ENCODE measurements around the gene NPY4R. TPM values are rescaled to one million over a fixed set of nuclear protein-coding genes. Genes with fewer than 3 reads are reported as not detected.
"Not testable (repeated sequence)": the region's sequence is repeated elsewhere in the genome, so short reads cannot be mapped to it uniquely, and the experiment has no call there.

The NPY4R gene
- total RNA-seq, 3 donors from 2014 or later (not counting 1 experiment from before 2014, with no cell fraction given), result not detected

- H3K4me1 ChIP-seq (ENCODE audit: control insufficient read depth, insufficient read depth, low read length); intact Hi-C loops (cut with micrococcal nuclease); H3K4me3 ChIP-seq (ENCODE audit: low read length); H3K9me3 Mint-ChIP-seq; H3K27me3 ChIP-seq (ENCODE audit: control insufficient read depth, insufficient read depth, low read length); DNase-seq; ATAC-seq; H3K36me3 ChIP-seq (ENCODE audit: control insufficient read depth, insufficient read depth, low read length); H3K36me3 Mint-ChIP-seq; H3K27ac Mint-ChIP-seq; H3K4me1 Mint-ChIP-seq; H3K27me3 Mint-ChIP-seq (ENCODE audit: low read depth in 2 of 2); H3K9me3 ChIP-seq (ENCODE audit: control insufficient read depth, insufficient read depth, low read length); H3K4me3 Mint-ChIP-seq; H3K27ac ChIP-seq (ENCODE audit: low read length): not testable (repeated sequence)
- no CpG with 5 or more reads among the region's 2 CpGs for WGBS (ENCODE audit: insufficient coverage)
These were observed 9.8 kb downstream of the NPY4R start for GRCh38 chr10:46455992-46456391.

DNA sequence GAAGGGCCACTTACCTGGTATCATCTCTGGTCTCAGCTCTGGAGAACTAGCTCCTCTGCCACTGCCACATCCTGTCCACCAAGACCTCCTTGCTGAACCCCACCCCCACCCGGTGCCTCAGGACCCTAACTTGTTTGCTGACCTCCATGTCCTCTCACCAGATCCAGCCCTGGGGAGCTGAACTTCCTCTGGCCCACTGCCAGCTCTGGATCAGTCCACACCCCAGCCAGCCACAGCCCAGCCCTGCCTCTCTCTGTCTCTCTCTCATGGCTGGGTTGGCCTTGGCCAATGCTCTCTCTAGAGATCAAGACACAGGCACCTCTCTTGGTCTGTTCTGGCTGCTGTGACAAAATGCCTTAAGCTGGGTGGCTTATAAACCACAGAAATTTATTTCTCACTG lies 14.4 kb downstream of the NPY4R start:
- H3K4me3 ChIP-seq (ENCODE audit: low read length); H3K36me3 Mint-ChIP-seq; intact Hi-C loops (cut with micrococcal nuclease); H3K4me1 ChIP-seq (ENCODE audit: control insufficient read depth, insufficient read depth, low read length); H3K27ac ChIP-seq (ENCODE audit: low read length); H3K4me1 Mint-ChIP-seq; H3K27me3 Mint-ChIP-seq (ENCODE audit: low read depth in 2 of 2); H3K9me3 Mint-ChIP-seq; H3K27me3 ChIP-seq (ENCODE audit: control insufficient read depth, insufficient read depth, low read length); H3K4me3 Mint-ChIP-seq; H3K36me3 ChIP-seq (ENCODE audit: control insufficient read depth, insufficient read depth, low read length); H3K9me3 ChIP-seq (ENCODE audit: control insufficient read depth, insufficient read depth, low read length); H3K27ac Mint-ChIP-seq; DNase-seq; ATAC-seq: not testable (repeated sequence)
- no CpG with 5 or more reads among the region's 1 CpG for WGBS (ENCODE audit: insufficient coverage)

- H3K27ac Mint-ChIP-seq; H3K9me3 Mint-ChIP-seq; H3K9me3 ChIP-seq (ENCODE audit: control insufficient read depth, insufficient read depth, low read length); H3K4me1 ChIP-seq (ENCODE audit: control insufficient read depth, insufficient read depth, low read length); H3K27me3 ChIP-seq (ENCODE audit: control insufficient read depth, insufficient read depth, low read length); DNase-seq; H3K27ac ChIP-seq (ENCODE audit: low read length); H3K4me3 Mint-ChIP-seq; H3K4me1 Mint-ChIP-seq; H3K36me3 Mint-ChIP-seq; H3K36me3 ChIP-seq (ENCODE audit: control insufficient read depth, insufficient read depth, low read length); H3K4me3 ChIP-seq (ENCODE audit: low read length); ATAC-seq; H3K27me3 Mint-ChIP-seq (ENCODE audit: low read depth in 2 of 2); intact Hi-C loops (cut with micrococcal nuclease): not testable (repeated sequence)
- 96% methylated on average over 3 of the region's 8 CpGs for WGBS (ENCODE audit: insufficient coverage)
These were observed 14.9 kb downstream of the NPY4R start for GRCh38 chr10:46450829-46451228.

- H3K9me3 ChIP-seq (ENCODE audit: control insufficient read depth, insufficient read depth, low read length); H3K36me3 Mint-ChIP-seq; H3K9me3 Mint-ChIP-seq; H3K27ac ChIP-seq (ENCODE audit: low read length); H3K4me3 Mint-ChIP-seq; H3K4me3 ChIP-seq (ENCODE audit: low read length); H3K4me1 Mint-ChIP-seq; H3K27me3 Mint-ChIP-seq (ENCODE audit: low read depth in 2 of 2); H3K36me3 ChIP-seq (ENCODE audit: control insufficient read depth, insufficient read depth, low read length); DNase-seq; H3K27ac Mint-ChIP-seq; H3K4me1 ChIP-seq (ENCODE audit: control insufficient read depth, insufficient read depth, low read length); ATAC-seq; H3K27me3 ChIP-seq (ENCODE audit: control insufficient read depth, insufficient read depth, low read length); intact Hi-C loops (cut with micrococcal nuclease): not testable (repeated sequence)
- WGBS (ENCODE audit: insufficient coverage), result 100% methylated on average over 2 of the region's 5 CpGs
These were observed 18.3 kb downstream of the NPY4R start for GRCh38 chr10:46447439-46447838.

DNA sequence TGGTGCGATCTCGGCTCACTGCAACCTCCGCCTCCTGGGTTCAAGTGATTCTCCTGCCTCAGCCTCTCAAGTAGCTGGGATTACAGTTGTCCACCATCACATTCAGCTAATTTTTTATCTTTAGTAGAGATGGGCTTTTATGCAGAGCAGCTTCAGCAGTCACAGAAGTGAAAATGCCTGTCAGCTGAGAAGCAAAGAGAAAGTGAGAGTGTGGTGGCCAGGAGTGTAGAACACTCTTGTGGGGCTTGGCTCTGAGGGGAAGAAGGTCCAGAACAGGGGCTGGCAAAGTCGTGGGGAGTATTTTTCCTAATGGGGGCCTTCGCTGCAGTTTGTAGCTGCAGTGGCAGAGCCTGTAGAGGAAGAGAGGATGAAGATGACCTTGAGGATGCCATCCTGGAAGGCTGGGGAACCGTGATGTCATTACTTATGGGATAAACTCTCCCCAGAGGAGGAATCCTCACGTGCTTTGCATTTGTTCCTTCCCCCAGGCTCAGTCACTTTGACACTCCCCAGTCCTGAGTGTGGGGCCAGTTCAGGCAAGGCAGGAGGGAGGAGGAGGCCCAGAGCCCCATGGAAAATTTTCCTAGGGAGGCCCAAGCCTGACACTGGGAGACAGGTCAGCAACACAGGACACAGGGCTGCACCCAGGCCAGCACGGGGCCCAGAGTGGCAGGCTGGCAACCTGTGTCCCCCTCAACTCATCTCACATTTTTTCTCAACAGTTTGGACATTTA lies 20.2 kb downstream of the NPY4R start:
- H3K4me3 Mint-ChIP-seq; H3K27ac Mint-ChIP-seq; H3K27ac ChIP-seq (ENCODE audit: low read length); H3K36me3 Mint-ChIP-seq; H3K27me3 Mint-ChIP-seq (ENCODE audit: low read depth in 2 of 2); H3K4me1 Mint-ChIP-seq; H3K27me3 ChIP-seq (ENCODE audit: control insufficient read depth, insufficient read depth, low read length); H3K4me1 ChIP-seq (ENCODE audit: control insufficient read depth, insufficient read depth, low read length); H3K9me3 Mint-ChIP-seq; ATAC-seq; intact Hi-C loops (cut with micrococcal nuclease); DNase-seq; H3K4me3 ChIP-seq (ENCODE audit: low read length); H3K36me3 ChIP-seq (ENCODE audit: control insufficient read depth, insufficient read depth, low read length); H3K9me3 ChIP-seq (ENCODE audit: control insufficient read depth, insufficient read depth, low read length): not testable (repeated sequence)
- WGBS (ENCODE audit: insufficient coverage), result 95% methylated on average over 3 of the region's 8 CpGs

GRCh38 chr10:46443422-46443821 lies 22.3 kb downstream of the NPY4R start:
- H3K4me3 Mint-ChIP-seq; ATAC-seq; intact Hi-C loops (cut with micrococcal nuclease); H3K36me3 Mint-ChIP-seq; H3K9me3 Mint-ChIP-seq; H3K9me3 ChIP-seq (ENCODE audit: control insufficient read depth, insufficient read depth, low read length); DNase-seq; H3K4me1 Mint-ChIP-seq; H3K4me1 ChIP-seq (ENCODE audit: control insufficient read depth, insufficient read depth, low read length); H3K27ac Mint-ChIP-seq; H3K27me3 Mint-ChIP-seq (ENCODE audit: low read depth in 2 of 2); H3K36me3 ChIP-seq (ENCODE audit: control insufficient read depth, insufficient read depth, low read length); H3K27ac ChIP-seq (ENCODE audit: low read length); H3K4me3 ChIP-seq (ENCODE audit: low read length); H3K27me3 ChIP-seq (ENCODE audit: control insufficient read depth, insufficient read depth, low read length): not testable (repeated sequence)
- WGBS (ENCODE audit: insufficient coverage), result no CpG with 5 or more reads among the region's 1 CpG

DNA sequence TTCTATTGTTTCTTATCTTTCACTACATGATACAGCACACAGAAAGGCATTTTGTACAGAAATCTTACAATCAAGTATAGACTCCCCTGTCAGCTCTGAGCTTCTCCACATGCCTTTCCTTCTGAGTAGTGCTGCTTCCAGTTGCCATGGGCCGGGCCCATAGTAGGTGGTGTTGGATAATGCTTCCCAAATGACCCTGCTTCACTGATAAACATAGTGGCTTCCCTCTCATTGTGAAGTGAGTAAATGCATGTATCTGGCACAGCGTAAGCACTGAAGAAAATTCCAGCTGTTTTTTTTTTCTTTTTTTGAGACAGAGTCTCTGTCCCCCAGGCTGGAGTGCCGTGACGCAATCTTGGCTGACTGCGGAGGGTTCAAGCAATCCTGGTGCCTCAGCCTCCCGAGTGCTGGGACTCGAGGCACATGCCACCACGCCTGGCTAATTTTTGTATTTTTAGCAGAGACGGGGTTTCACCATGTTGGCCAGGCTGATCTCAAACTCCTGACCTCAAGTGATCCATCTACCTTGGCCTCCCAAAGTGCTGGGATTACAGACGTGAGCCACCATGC lies 23.0 kb downstream of the NPY4R start:
- H3K4me3 ChIP-seq (ENCODE audit: low read length); H3K9me3 ChIP-seq (ENCODE audit: control insufficient read depth, insufficient read depth, low read length); H3K4me1 ChIP-seq (ENCODE audit: control insufficient read depth, insufficient read depth, low read length); H3K27me3 ChIP-seq (ENCODE audit: control insufficient read depth, insufficient read depth, low read length); DNase-seq; H3K4me1 Mint-ChIP-seq; H3K4me3 Mint-ChIP-seq; ATAC-seq; H3K36me3 Mint-ChIP-seq; intact Hi-C loops (cut with micrococcal nuclease); H3K36me3 ChIP-seq (ENCODE audit: control insufficient read depth, insufficient read depth, low read length); H3K9me3 Mint-ChIP-seq; H3K27ac ChIP-seq (ENCODE audit: low read length); H3K27me3 Mint-ChIP-seq (ENCODE audit: low read depth in 2 of 2); H3K27ac Mint-ChIP-seq: not testable (repeated sequence)
- 89% methylated on average over 9 of the region's 10 CpGs for WGBS (ENCODE audit: insufficient coverage)

DNA sequence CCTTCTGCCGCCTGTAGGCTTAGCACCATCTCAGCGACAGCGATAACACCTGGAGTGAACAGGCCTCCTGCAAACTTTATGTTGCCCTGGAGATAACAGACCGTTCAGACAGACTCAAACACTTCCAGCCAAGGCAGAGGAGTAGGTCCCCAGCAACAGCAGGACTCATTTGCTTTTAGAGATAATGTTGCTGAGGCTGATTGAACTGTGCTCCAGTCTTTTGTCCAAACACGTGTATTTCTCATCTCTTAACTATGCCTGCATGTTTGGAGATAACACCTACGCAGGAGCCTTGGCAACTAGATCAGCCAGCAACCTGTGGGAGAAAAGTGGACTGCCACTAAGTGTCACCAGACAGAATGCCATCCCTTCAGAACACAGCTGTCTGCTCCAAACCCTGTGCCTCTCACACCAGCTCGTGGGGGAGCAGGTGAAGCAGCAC lies 23.9 kb downstream of the NPY4R start:
- H3K27me3 ChIP-seq (ENCODE audit: control insufficient read depth, insufficient read depth, low read length); H3K27ac ChIP-seq (ENCODE audit: low read length); H3K9me3 ChIP-seq (ENCODE audit: control insufficient read depth, insufficient read depth, low read length); DNase-seq; intact Hi-C loops (cut with micrococcal nuclease); H3K9me3 Mint-ChIP-seq; H3K36me3 Mint-ChIP-seq; H3K4me1 ChIP-seq (ENCODE audit: control insufficient read depth, insufficient read depth, low read length); H3K4me1 Mint-ChIP-seq; H3K4me3 Mint-ChIP-seq; H3K27me3 Mint-ChIP-seq (ENCODE audit: low read depth in 2 of 2); H3K27ac Mint-ChIP-seq; ATAC-seq; H3K36me3 ChIP-seq (ENCODE audit: control insufficient read depth, insufficient read depth, low read length); H3K4me3 ChIP-seq (ENCODE audit: low read length): not testable (repeated sequence)
- 77% methylated on average over 5 of the region's 7 CpGs for WGBS (ENCODE audit: insufficient coverage)
